CD14-positive monocyte (primary cell): ENCODE results near the gene PTPRN2. TPM values are rescaled to one million over a fixed set of nuclear protein-coding genes. Genes with fewer than 3 reads are reported as not detected.

ENCODE experiments used
- DNase-seq, 3 donors: peaks; one replicate each; pipeline ENCODE4 v3.0.0-alpha.2; 2011 to 2022
- H2AFZ ChIP-seq: 2 replicates; pipeline ENCODE4 v1.6.0; 2012; ENCODE audit warnings: mild to moderate bottlenecking, low read depth, low read length, inconsistent platforms; ENCODE audit not compliant: insufficient read depth, poor library complexity, severe bottlenecking
- H3K27ac ChIP-seq, 2 donors: 1 replicate in 1 of 2; 2 replicates in 1 of 2; pipeline ENCODE4 v1.5.1; 2012 to 2013; ENCODE audit warnings: low read length in 2 of 2, control low read depth in 1 of 2, inconsistent platforms in 1 of 2, low read depth in 1 of 2, mild to moderate bottlenecking in 1 of 2
- H3K27me3 ChIP-seq, 2 donors: one replicate each; pipeline versions ENCODE4 v1.6.0 to v1.6.1; 2011 to 2013; ENCODE audit warnings: low read length in 2 of 2; ENCODE audit not compliant: control insufficient read depth in 2 of 2, insufficient read depth in 2 of 2
- H3K36me3 ChIP-seq, 2 donors: replicated peaks in 1 of 2; 1 replicate in 1 of 2; 2 replicates in 1 of 2; pipeline versions ENCODE4 v1.5.1 to v1.6.1; 2012 to 2013; ENCODE audit warnings: low read length in 2 of 2, control low read depth in 1 of 2, inconsistent platforms in 1 of 2, mild to moderate bottlenecking in 1 of 2; ENCODE audit not compliant: insufficient read depth in 2 of 2, control insufficient read depth in 1 of 2
- H3K4me1 ChIP-seq, 2 donors: 1 replicate in 1 of 2; 2 replicates in 1 of 2; pipeline versions ENCODE4 v1.5.1 to v1.6.1; 2012 to 2013; ENCODE audit warnings: low read length in 2 of 2, control low read depth in 1 of 2, inconsistent platforms in 1 of 2, mild to moderate bottlenecking in 1 of 2, moderate library complexity in 1 of 2; ENCODE audit not compliant: insufficient read depth in 2 of 2, control insufficient read depth in 1 of 2
- H3K4me2 ChIP-seq: replicated peaks from 2 replicates; pipeline ENCODE3; 2012; ENCODE audit warnings: low read length, moderate library complexity, mild to moderate bottlenecking; ENCODE audit not compliant: poor library complexity, severe bottlenecking; ENCODE audit errors: extremely low read depth
- H3K4me3 ChIP-seq, 3 experiments: fragments of 200-600 bp in 1 of 3; sonication (generic) in 1 of 3; replicated peaks in 1 of 3; 1 replicate in 2 of 3; 2 replicates in 1 of 3; pipeline ENCODE4 v1.5.1; 2011 to 2013; ENCODE audit warnings: low read length in 3 of 3, mild to moderate bottlenecking in 3 of 3, control low read depth in 2 of 3, low read depth in 2 of 3, inconsistent platforms in 1 of 3, moderate library complexity in 1 of 3
- H3K79me2 ChIP-seq: 2 replicates; pipeline ENCODE4 v1.6.0; 2012; ENCODE audit warnings: mild to moderate bottlenecking, control low read depth, inconsistent platforms, low read length, moderate library complexity; ENCODE audit not compliant: insufficient read depth
- H3K9ac ChIP-seq: 2 replicates; pipeline ENCODE4 v1.6.0; 2017; ENCODE audit warnings: low read length, mild to moderate bottlenecking; ENCODE audit not compliant: insufficient read depth, poor library complexity, severe bottlenecking
- H3K9me3 ChIP-seq, 2 donors: replicated peaks in 1 of 2; 1 replicate in 1 of 2; 2 replicates in 1 of 2; pipeline versions ENCODE4 v1.5.1 to v1.6.1; 2012 to 2013; ENCODE audit warnings: low read length in 2 of 2, control low read depth in 1 of 2; ENCODE audit not compliant: control insufficient read depth in 1 of 2, insufficient read depth in 1 of 2
- H4K20me1 ChIP-seq: 2 replicates; pipeline ENCODE4 v1.6.0; 2012; ENCODE audit warnings: mild to moderate bottlenecking, low read length, control low read depth, moderate library complexity; ENCODE audit not compliant: insufficient read depth
- H3K27ac Mint-ChIP-seq, 7 donors: one replicate each; pipeline ENCODE4 v1.8.0; 2020; ENCODE audit warnings: mild to moderate bottlenecking in 7 of 7, mixed read lengths in 7 of 7, moderate library complexity in 6 of 7, inconsistent platforms in 2 of 7
- H3K27me3 Mint-ChIP-seq, 3 donors: one replicate each; pipeline ENCODE4 v1.8.0; 2021 to 2022; ENCODE audit warnings: low read depth in 3 of 3, mild to moderate bottlenecking in 3 of 3, mixed read lengths in 3 of 3, moderate library complexity in 3 of 3, inconsistent platforms in 1 of 3
- H3K36me3 Mint-ChIP-seq, 2 donors: one replicate each; pipeline ENCODE4 v1.8.0; 2020; ENCODE audit warnings: mixed read lengths in 2 of 2, inconsistent platforms in 1 of 2, mild to moderate bottlenecking in 1 of 2
- H3K4me1 Mint-ChIP-seq: one replicate; pipeline ENCODE4 v1.8.0; 2020; ENCODE audit warnings: mild to moderate bottlenecking, mixed read lengths
- H3K4me3 Mint-ChIP-seq, 2 donors: one replicate each; pipeline ENCODE4 v1.8.0; 2020; ENCODE audit warnings: mild to moderate bottlenecking in 2 of 2, mixed read lengths in 2 of 2, moderate library complexity in 1 of 2
- H3K9me3 Mint-ChIP-seq, 7 donors: one replicate each; pipeline ENCODE4 v1.8.0; 2020 to 2022; ENCODE audit warnings: mixed read lengths in 7 of 7, mild to moderate bottlenecking in 6 of 7, moderate library complexity in 6 of 7, inconsistent platforms in 2 of 7
- CTCF ChIP-seq: fragments of 200-600 bp; IDR thresholded peaks from one replicate; pipeline ENCODE4 v1.8.0; 2022; ENCODE audit warnings: antibody characterized with exemption, mild to moderate bottlenecking
- WGBS: methylation state at CpG from one replicate; pipeline ENCODE4 v1.1.5; 2013; ENCODE audit warnings: missing lambda C conversion rate; ENCODE audit not compliant: insufficient coverage; 5-methylcytosine and 5-hydroxymethylcytosine counted together
- intact Hi-C, 2 donors: fragments of 100-400 bp; cut with micrococcal nuclease; formaldehyde crosslinking; loops; one replicate each; pipeline versions ENCODE4 v1.15.0 to v1.15.1; 2023
- polyA plus RNA-seq, 3 donors: library from polyadenylated mRNA; depleted of rRNA in 1 of 3; unstranded in 2 of 3; stranded (reverse) in 1 of 3; fragments of 300-500 nt in 2 of 3; fragments of >200 nt in 1 of 3; fragmentation: Illumina TruSeq in 2 of 3; gene quantifications; 1 replicate in 2 of 3; 2 replicates in 1 of 3; pipeline ENCODE4 v1.2.3, GENCODE V29; 2012 to 2021

The PTPRN2 gene
- polyA plus RNA-seq, 3 donors: 0.25 to 1.4 (median 0.97) TPM

- Histone ChIP-seq H3K4me1 (no peaks in the 10 kb centered on the region), H3K9me3 (no peaks in the 10 kb centered on the region), H3K4me2 (no peak overlapping the region), H3K36me3 (no peaks in the 10 kb centered on the region), H4K20me1 (no peaks in the 10 kb centered on the region), H3K79me2 (no peaks in the 10 kb centered on the region), H3K9ac (no peak overlapping the region), H3K27ac (no peak overlapping the region), H2AFZ (no peak overlapping the region), H3K4me3 (no peak overlapping the region), H3K27me3 (no peaks in the 10 kb centered on the region)
- WGBS: 96% methylated on average over 69 of the region's 69 CpGs
- DNase-seq: no peak
- Mint-ChIP-seq H3K36me3 (no peaks in the 10 kb centered on the region), H3K4me3 (no peak overlapping the region), H3K27me3 (peaks cover 2 to 5% (median 2%) of the 10 kb centered on the region in 3 donors), H3K4me1 (no peaks in the 10 kb centered on the region), H3K9me3 (peaks cover 0 to 14% (median 3%) of the 10 kb centered on the region in 7 donors), H3K27ac (no peak overlapping the region)
- intact Hi-C loops: no loop called here
- TF ChIP-seq CTCF: no peak
Measured at GRCh38 chr7:158556721-158557440, 30.7 kb downstream of the PTPRN2 start.

GRCh38 chr7:158555034-158555520 lies 32.5 kb downstream of the PTPRN2 start:
- no peaks in the 10 kb centered on the region for H4K20me1 ChIP-seq
- no peak overlapping the region for H3K4me2 ChIP-seq
- no peaks in the 10 kb centered on the region for H3K36me3 ChIP-seq
- no peak overlapping the region for H2AFZ ChIP-seq
- H3K4me1 Mint-ChIP-seq: no peaks in the 10 kb centered on the region
- WGBS: 92% methylated on average over 11 of the region's 18 CpGs
- intact Hi-C loops: no loop called here
- no peak overlapping the region for H3K4me3 Mint-ChIP-seq
- H3K27me3 Mint-ChIP-seq: peaks cover 2 to 5% (median 2%) of the 10 kb centered on the region in 3 donors
- H3K27ac Mint-ChIP-seq: no peak overlapping the region
- H3K27me3 ChIP-seq: no peaks in the 10 kb centered on the region
- no peaks in the 10 kb centered on the region for H3K4me1 ChIP-seq
- TF ChIP-seq CTCF: no peak
- peaks cover 0 to 14% (median 3%) of the 10 kb centered on the region in 7 donors for H3K9me3 Mint-ChIP-seq
- H3K9ac ChIP-seq: no peak overlapping the region
- no peak overlapping the region for H3K4me3 ChIP-seq
- H3K27ac ChIP-seq: no peak overlapping the region
- no peaks in the 10 kb centered on the region for H3K79me2 ChIP-seq
- no peaks in the 10 kb centered on the region for H3K36me3 Mint-ChIP-seq
- no peak for DNase-seq
- no peaks in the 10 kb centered on the region for H3K9me3 ChIP-seq
